Spleen (tissue), 7 donors: ENCODE measurements around the gene DNM2.

Source experiments
- POLR2A ChIP-seq, 3 donors: fragments of 450-650 bp; IDR thresholded peaks; one replicate each; pipeline ENCODE4 v1.5.1; 2017; ENCODE audit warnings: antibody characterized with exemption in 3 of 3, mild to moderate bottlenecking in 1 of 3
- POLR2AphosphoS5 ChIP-seq, 3 donors: sonication (generic); formaldehyde crosslinking; IDR thresholded peaks; one replicate each; pipeline ENCODE4 v1.5.1; 2017; ENCODE audit warnings: antibody characterized with exemption in 3 of 3
- TF ChIP-seq, protein P1 (sequence below), 11 experiments: fragments of 200-600 bp in 7 of 11; fragments of 450-650 bp in 4 of 11; sonication (generic) in 4 of 11; IDR thresholded peaks in 8 of 11; conservative IDR thresholded peaks in 3 of 11; 1 replicate in 7 of 11; 2 replicates in 4 of 11; pipeline versions ENCODE4 v1.4.0 to v1.8.0; 2016 to 2021; ENCODE audit warnings: antibody characterized with exemption in 11 of 11, inconsistent platforms in 4 of 11, mild to moderate bottlenecking in 1 of 11
- donor health status: DM: no; HTN: no; CAD: no; lungs with moderate emphysema.
- donor health status: DM: no; HTN: no; CAD: no.
- donor health status: DM: no; HTN: no; CAD: no.

GRCh38 chr19:10736189-10736588 is 18.3 kb downstream of the DNM2 start:
- TF ChIP-seq, protein P1, sequence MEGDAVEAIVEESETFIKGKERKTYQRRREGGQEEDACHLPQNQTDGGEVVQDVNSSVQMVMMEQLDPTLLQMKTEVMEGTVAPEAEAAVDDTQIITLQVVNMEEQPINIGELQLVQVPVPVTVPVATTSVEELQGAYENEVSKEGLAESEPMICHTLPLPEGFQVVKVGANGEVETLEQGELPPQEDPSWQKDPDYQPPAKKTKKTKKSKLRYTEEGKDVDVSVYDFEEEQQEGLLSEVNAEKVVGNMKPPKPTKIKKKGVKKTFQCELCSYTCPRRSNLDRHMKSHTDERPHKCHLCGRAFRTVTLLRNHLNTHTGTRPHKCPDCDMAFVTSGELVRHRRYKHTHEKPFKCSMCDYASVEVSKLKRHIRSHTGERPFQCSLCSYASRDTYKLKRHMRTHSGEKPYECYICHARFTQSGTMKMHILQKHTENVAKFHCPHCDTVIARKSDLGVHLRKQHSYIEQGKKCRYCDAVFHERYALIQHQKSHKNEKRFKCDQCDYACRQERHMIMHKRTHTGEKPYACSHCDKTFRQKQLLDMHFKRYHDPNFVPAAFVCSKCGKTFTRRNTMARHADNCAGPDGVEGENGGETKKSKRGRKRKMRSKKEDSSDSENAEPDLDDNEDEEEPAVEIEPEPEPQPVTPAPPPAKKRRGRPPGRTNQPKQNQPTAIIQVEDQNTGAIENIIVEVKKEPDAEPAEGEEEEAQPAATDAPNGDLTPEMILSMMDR (IDR thresholded peaks at IDR 0.05 in 8 of 11, conservative IDR thresholded peaks at IDR 0.05 in 3 of 11) = no peak
- TF ChIP-seq POLR2A (IDR thresholded peaks at IDR 0.05) = no peak
- no peak for TF ChIP-seq POLR2AphosphoS5 (IDR thresholded peaks at IDR 0.05)
